GM18507 (cell line): Measurements from ENCODE around the gene RNF150.
"Not testable (repeated sequence)": the region's sequence is repeated elsewhere in the genome, so short reads cannot be mapped to it uniquely, and the experiment has no call there.

Experiments used
- DNase-seq: peaks from one replicate; pipeline ENCODE4 v3.0.0; 2011; ENCODE audit warnings: low read depth; ENCODE audit not compliant: insufficient read length; ENCODE audit errors: extremely low spot score
- FAIRE-seq: peaks from 2 replicates; lab custom pipeline; 2011; peaks lifted over from hg19 to GRCh38; lab: Jason Lieb, UNC

The RNF150 gene

DNA sequence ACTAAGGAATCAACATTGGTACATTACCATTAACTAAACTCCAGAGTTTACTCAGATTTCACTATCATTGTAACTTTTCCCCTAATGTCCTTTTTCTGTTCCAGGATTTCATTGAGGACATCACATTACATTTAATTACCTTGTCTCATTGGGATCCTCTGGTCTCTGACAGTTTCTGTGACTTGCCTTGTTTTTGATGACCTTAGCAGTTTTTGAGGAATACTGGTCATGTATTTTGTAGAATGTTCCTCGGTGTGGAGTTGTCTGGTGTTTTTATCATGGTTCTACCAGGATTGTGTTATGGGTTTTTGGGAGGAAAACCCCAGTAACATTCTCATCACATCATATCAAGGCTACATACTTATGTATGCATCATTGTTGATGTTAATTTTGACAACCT, 281.5 kb downstream of the RNF150 start:
- FAIRE-seq (no peak), DNase-seq (no peak)

DNA sequence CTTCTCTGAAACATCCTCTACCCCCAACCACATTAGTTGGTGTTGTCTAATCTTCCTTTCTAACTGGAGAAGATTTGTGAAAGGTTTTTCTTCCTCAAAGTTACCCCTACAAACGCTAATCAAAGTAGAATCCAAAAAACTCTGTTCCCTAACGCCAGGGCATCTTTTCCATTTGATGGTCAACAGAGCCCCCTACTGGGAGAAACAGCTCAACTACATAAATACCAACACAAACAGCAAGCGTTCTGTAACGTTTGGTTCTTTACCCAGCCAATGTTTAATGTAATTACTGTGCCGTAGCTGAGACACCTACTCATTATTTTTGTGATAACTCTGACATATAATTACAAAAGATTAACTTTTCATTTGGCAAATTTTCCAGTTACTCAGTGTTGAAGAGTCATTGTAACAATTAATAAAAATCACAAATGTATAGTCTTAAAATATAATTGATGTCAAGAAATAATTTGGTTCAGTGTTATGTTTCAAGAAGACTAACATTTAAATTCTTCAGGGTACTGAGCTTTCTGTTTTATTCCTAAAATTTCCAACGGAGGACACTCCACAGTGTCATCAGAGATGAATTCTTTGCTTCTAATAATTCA, 282.1 kb downstream of the RNF150 start:
- DNase-seq (peak; percentile 33), FAIRE-seq (peak; percentile 78)

DNA sequence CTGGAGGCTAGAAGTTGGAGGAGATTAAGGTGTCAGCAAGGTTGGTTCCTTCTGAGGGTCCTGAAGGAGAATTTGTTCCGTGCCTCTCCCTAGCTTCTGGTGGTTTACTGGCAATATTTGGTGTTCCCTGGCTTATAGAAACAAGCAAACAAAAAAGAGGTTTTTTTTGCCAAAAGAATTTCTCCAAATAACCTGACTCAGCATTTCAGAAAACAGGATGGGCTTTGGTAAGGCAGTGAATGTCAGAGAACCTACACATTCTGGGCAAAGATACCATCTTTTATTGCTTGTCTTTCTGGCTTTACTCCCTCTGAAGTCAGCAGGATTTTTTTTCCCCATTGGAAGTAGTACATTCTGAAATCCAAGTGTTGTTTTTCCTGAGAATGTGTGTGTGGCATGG, 283.7 kb downstream of the RNF150 start:
- no peak for DNase-seq
- no peak for FAIRE-seq

DNA sequence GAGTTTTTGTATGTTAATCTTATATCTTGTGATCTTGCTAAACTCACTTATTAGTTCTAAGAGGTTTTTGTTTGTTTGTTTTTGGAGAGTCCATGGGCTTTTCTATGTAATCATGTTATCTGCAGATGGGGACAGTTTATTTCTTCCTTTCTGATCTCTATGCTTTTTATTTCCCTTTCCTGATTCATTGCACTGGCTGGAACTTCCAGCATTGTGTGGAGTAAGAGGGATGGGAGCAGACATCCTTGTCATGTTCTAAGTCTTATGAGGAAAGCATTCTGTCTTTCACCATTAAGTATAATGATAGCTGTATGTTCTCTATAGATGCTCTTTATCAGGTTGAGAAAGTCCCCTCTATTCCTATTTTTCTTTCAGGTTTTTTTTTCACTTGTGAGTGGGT, 286.5 kb downstream of the RNF150 start:
- FAIRE-seq (no peak), DNase-seq (no peak)

DNA sequence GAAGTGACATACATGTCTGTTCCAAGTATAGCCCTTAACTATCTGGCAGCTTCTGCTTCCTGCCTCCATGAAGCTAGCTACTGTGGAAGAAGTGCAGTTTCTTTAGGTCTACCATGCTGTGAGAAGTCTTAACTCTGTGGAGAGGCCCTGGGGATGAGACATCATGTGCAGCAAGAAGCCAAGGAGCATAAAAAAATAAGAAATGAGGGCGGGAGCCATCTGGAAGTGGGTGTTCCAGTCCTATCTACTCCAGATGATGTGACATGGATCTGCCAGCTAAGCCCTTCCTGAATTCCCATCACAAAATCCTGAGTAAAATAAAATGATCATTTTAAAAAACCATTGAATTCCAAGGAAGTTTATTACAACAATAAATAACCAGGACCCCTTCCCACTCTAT, 289.2 kb downstream of the RNF150 start:
- FAIRE-seq (no peak), DNase-seq (no peak)

DNA sequence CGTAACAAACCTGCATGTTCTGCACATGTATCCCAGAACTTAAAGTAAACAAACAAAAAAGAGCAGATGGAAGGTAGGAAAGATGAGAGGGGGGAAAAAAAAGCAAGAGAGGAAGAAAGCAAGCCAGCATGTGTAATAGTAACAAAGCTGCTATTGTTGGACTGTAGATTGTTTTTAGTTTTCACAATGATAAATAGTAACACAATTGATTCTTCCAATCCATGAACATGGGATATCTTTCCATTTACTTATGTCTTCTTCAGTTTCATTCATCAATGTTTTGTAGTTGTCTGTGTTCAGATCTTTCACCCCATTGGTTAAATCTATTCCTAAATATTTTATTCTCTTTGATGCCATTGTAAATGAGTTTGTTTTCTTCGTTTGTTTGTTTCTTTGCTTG, 292.1 kb downstream of the RNF150 start:
- FAIRE-seq = no peak

DNA sequence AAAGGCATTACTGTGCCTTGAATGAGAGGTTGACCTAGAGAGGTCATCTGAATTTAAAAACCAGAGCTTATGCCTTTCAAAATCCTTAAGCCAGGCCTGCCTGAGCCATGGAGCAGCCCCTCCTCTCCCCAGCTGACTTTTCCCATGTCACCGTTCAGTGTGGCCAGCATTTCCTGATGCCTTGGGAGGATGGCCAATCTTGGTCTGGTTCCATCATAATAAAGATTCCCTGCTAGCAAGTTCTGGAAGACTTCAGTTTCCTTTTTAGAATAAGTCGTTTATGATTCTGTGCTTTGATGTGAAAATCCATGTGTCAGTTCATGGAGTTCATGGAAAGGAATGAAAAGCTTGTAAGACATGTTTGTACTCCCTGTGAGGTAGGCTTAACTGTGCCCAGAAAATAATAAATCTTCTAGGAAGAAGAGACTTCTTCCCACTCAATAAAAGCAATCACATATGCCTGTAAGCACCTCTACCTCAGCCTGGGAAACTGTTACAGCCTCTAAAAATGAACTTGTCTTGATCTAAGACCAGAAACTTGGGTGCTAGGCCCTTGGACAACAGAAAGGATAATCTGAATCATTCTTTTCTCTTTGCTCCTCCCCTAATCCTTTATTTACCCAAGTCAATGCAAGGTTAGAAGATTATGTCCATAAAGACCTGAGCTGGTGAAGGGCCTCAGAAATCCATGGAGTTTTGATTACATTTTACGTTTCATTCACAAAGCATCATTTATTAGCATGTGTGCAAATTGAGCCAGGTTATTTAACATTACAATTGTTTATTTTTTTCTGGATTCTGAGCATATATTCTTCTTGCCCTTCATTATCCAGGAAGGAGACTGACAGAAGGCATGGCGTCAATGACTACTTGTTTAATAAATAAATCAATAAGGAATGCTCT, 293.1 kb downstream of the RNF150 start:
- FAIRE-seq (no peak), DNase-seq (no peak)

More for the DNA sequence above, 292.1 kb downstream of the RNF150 start:
- DNase-seq = no peak

DNA sequence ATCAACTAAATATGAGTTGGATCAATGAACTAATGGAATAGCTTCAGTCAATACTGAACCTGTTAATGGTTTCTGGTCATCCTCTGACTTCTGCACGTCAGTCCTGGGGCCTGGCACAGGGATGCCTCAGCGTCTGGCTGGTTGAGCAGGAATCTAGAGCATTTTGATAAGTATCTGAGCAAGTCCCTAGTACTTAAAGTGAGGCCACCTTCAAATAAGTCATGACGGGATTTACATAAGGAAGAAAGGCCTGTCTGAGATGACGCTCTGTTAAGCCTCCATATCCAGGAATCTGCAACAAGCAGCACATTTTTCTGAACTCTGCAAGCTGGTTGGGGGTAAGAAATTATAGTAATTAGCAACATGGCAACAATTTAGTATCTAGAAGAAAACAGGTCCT, 293.9 kb downstream of the RNF150 start:
- FAIRE-seq (no peak), DNase-seq (no peak)

DNA sequence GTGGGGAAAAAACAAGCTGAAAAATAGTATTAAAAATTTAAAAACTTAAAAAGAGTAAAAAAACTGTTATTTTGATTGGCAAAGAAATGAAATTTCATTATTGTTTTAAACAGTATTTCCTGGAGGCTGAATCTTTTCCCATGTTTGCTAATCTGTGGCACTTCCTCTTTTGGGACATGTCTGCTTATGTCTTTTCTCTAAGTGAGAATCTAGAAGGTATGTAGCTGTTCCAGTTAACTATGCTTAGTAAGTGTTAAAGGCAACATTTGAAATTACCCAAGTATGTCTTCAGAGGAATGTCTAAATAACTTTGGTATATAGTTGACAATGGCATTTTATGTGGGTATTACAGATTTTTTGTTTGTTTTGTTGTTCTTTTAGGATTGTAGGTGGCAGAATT, 295.5 kb downstream of the RNF150 start:
- FAIRE-seq = peak; percentile 15

DNA sequence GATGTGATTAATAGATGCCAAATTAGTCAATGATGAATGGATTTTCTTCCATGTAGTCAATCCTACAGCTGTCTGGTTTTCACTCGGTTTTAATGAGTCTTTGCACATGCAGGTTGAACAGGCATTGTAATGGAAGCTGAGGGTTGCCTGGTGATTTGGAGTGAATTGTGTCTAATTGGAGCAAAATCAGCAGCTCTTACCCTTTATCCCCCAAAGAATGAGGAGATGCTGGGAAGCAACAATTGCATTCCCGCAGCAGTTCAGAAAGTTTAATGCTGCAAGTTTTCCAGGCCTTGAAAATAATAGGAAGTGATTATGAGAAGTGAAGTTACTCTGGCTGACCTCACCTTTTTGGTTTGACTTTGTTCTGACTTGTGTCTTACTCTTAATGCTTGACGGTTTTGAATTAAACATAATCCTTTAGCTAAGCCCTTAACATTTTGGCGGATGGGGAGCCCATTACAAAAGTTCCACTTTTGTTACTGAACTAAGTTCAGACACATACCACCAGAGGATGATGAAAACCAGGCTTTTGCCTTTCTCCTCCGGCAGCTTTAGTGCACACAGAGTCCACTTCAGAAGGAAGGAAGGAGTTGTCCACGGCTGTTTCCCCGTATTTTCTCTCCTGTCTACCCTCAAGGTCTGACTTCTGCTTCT, 298.3 kb downstream of the RNF150 start:
- peak; percentile 39 for FAIRE-seq
- no peak for DNase-seq

More for the DNA sequence above, 295.5 kb downstream of the RNF150 start:
- DNase-seq = no peak

DNA sequence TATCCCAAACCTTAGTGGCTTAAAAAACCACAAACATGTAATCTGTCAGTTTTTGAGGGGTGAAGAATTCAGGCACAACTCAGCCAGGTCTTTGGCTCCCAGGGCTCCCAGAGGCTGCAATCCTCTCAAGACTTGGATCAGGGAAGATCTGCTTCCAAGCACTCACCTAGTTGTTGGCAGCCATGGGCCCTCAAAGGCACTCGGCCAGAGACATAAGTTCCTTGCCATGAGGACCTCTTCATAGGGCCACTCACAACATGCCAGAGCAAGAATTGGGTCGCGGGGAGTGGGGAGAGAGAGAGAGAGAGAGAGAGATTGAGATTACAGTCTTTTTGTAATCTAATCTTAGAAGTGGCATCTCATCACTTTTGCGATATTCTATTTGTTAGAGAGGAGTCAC, 300.0 kb downstream of the RNF150 start:
- DNase-seq = no peak
- FAIRE-seq = no peak

DNA sequence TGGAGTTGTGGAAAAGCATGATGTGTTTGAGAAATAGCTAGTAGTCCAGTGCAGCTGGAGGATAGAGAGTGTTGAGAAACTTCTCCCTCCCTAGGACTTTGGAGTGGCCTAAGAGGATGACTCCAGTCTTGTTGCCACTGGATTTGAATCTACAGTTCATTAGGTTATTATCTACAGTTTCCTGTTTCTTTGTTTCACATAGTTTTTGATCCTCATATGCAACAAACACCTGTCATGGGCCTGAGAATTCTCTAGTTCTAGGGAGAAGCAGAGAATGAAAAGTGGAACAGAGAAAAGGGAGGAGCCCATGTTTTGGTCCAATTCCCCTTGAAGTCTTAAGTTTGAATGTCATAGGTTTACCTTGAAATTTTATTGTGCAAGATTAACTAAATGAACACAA, 303.4 kb downstream of the RNF150 start:
- DNase-seq (no peak), FAIRE-seq (peak; percentile 76)

DNA sequence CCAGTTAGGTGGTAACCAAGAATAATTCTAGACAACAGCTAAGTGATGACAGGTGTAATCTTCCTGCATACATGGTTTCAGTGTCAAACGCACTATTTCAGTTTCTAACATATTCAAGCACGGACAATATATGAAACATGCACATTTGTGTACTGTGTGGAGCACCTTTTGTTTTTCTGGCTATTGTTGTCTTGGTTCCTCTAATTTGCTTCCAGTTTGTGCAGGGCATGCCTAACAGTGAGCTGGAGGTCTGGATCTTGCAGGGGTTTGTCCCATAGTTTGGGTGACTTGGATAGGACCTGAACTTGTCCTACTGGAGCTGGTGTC, 306.6 kb downstream of the RNF150 start:
- no peak for FAIRE-seq

DNA sequence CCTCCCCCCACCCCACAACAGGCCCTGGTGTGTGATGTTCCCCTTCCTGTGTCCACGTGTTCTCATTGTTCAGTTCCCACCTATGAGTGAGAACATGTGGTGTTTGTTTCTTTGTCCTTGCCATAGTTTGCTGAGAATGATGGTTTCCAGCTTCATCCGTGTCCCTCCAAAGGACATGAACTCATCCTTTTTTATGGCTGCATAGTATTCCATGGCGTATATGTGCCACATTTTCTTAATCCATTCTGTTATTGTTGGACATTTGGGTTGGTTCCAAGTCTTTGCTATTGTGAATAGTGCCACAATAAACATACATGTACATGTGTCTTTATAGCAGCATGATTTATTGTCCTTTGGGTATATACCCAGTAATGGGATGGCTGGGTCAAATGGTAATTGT, 312.7 kb downstream of the RNF150 start:
- not testable (repeated sequence) for DNase-seq, FAIRE-seq

More for the DNA sequence above, 306.6 kb downstream of the RNF150 start:
- no peak for DNase-seq

DNA sequence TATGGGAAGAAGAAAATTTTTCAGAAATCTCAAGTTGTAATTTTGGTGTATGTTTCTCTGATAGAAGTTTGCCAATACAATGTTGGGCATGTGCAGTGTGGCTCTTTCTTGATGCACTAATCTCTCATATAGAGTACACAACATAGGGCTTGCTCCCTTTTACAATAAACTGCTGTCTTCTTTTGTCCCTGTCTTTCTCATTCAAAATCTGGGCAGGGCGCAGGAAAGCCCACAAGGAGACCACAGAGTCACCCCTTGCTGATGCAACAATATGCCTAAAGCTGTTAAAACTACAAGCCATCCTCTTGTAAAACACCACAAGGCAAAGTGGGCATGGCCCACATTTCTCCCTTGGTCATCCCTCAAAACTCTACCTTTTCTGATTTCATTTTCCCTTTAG, 313.7 kb downstream of the RNF150 start:
- FAIRE-seq (no peak), DNase-seq (no peak)

DNA sequence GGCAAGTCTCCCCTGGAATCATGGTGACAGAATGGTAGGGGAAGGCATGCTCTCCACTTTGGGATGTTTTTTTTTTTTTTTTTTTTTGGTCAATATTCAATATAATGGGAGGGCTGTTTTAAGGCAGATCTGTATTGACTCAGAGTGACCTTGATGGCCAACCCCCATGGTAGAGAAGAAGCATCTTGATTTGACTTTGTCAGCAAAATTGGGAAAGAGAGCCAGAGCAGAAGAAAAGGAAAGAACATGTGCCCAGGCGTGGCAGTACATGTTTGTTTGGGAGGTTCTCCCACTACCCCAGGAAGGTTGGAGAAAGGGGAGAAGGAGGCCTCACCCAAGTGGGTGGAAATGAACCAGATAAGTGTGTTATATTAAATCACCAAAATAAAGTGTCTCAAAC, 314.8 kb downstream of the RNF150 start:
- FAIRE-seq = no peak
- DNase-seq = no peak

DNA sequence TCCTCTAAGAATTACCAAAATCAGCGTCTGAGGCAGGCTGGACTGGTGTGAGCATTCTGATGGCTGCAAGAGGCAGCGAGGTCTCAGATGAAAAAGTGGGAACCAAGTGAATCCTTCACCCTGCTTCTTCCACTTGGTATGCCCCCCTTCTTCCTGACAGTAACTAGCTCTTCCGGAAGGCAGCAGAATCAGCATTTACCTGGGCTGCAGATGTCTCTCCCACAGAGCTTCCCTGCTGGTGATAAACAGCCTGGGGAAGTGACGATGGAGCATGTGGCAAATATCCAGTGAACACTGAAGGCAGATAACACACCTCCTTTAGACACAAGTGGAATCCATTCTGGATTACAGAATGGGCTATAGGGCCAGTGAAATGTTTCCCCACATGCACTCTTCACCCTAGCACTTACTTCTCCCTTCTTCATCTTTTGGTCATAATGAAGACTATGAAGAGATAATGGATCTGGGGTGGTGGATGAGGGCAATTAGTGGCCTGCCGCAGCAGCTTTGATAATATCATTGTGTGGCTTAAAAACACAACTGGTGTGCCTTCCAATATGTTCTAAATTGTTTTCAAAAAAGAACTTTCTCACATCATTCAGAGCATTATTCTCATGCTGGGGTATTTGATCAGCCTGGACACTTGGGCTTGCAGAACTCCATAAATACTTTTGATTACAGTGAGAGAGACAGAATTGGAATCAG, 316.3 kb downstream of the RNF150 start:
- FAIRE-seq (no peak), DNase-seq (no peak)

DNA sequence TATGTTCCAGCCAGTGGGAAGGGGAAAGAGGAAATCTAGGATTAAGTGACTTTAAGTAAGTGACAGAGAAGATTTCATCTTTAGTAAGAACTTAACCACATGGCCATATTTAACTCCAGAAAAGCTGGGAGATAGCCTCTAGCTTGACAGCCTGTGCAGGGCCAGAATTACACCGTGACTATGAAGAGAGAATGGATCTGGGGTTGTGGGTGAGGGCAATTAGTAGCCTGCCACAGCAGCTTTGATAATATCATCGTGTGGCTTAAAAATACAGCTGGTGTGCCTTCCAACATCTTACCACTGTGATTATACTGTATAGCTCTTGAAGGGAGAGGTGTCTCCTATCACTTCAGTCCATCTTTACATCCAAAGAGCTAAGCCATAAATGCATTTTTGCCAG, 319.5 kb downstream of the RNF150 start:
- no peak for FAIRE-seq
- no peak for DNase-seq

DNA sequence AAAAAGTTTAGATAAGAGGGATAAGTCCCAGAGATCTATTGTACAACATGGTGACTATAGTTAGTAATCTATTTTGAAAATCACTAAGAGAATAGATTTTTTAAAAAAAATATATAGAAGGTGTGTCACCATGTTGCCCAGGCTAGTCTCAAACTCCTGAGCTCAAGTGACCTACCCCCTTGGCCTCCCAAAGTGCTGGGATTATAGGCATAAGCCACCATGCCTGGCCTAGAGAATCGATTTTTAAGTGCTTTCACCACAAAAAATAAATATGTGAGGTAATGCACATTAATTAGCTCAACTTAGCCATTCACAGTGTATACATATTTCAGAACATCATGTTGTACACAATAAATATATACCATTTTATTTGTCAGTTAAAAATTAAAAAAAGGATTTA, 320.4 kb downstream of the RNF150 start:
- DNase-seq (no peak), FAIRE-seq (no peak)

DNA sequence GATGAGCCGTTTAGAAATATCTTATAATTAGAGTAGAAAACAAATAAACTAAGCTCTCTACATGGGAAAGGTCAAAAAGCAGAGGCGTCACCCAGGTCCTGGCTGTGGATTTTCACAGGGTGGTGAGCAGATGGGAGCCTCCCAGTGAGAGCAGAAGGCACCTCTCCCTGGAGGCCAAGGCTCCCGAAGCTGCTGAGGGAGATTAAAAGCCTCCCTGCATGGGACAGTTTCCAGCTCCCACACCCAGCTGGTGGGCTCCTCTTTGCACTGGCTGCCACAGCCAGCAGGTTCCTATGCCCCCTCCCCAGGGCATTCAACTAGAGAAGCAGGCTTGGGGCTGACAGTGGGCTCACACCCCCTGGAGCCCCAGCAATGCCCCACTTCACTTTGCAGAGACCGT, 321.8 kb downstream of the RNF150 start:
- DNase-seq (no peak), FAIRE-seq (no peak)
